IPS-15b (cell line): ENCODE results near the gene PTPRN2.

Source experiments
- H3K27me3 ChIP-seq: one replicate; pipeline ENCODE4 v1.6.1; 2013; ENCODE audit warnings: low read length; ENCODE audit not compliant: control insufficient read depth, insufficient read depth
- H3K36me3 ChIP-seq: one replicate; pipeline ENCODE4 v1.6.1; 2013; ENCODE audit warnings: low read length; ENCODE audit not compliant: control insufficient read depth, insufficient read depth
- H3K4me1 ChIP-seq: one replicate; pipeline ENCODE4 v1.6.1; 2013; ENCODE audit warnings: mild to moderate bottlenecking, low read length; ENCODE audit not compliant: control insufficient read depth, insufficient read depth
- H3K4me3 ChIP-seq: one replicate; pipeline ENCODE4 v1.5.1; 2013; ENCODE audit warnings: low read depth, low read length
- H3K9ac ChIP-seq: one replicate; pipeline ENCODE4 v1.6.1; 2013; ENCODE audit warnings: low read depth, mild to moderate bottlenecking, low read length
- H3K9me3 ChIP-seq: one replicate; pipeline ENCODE4 v1.6.1; 2013; ENCODE audit warnings: mild to moderate bottlenecking, low read length; ENCODE audit not compliant: control insufficient read depth, insufficient read depth

Gene PTPRN2

GRCh38 chr7:158116235-158116634 is 471.4 kb downstream of the PTPRN2 start:
- H3K9ac ChIP-seq: no peak overlapping the region
- peaks cover 2% of the 10 kb centered on the region for H3K36me3 ChIP-seq
- H3K4me3 ChIP-seq: no peak overlapping the region
- H3K4me1 ChIP-seq: no peaks in the 10 kb centered on the region
- no peaks in the 10 kb centered on the region for H3K9me3 ChIP-seq
- H3K27me3 ChIP-seq: no peaks in the 10 kb centered on the region

GRCh38 chr7:158114056-158114850 is 473.4 kb downstream of the PTPRN2 start:
- Histone ChIP-seq H3K9ac (no peak overlapping the region), H3K4me3 (no peak overlapping the region), H3K4me1 (no peaks in the 10 kb centered on the region), H3K27me3 (no peaks in the 10 kb centered on the region), H3K36me3 (peaks cover 2% of the 10 kb centered on the region), H3K9me3 (no peaks in the 10 kb centered on the region)

- Histone ChIP-seq H3K9me3 (no peaks in the 10 kb centered on the region), H3K27me3 (no peaks in the 10 kb centered on the region), H3K36me3 (peaks cover 2% of the 10 kb centered on the region), H3K4me3 (no peak overlapping the region), H3K4me1 (no peaks in the 10 kb centered on the region), H3K9ac (no peak overlapping the region)
Observed at GRCh38 chr7:158113321-158114025, 474.1 kb downstream of the PTPRN2 start.

- Histone ChIP-seq H3K4me3 (no peak overlapping the region), H3K9me3 (no peaks in the 10 kb centered on the region), H3K9ac (no peak overlapping the region), H3K36me3 (peaks cover 2% of the 10 kb centered on the region), H3K4me1 (no peaks in the 10 kb centered on the region), H3K27me3 (no peaks in the 10 kb centered on the region)
Observed at GRCh38 chr7:158112571-158113320, 474.9 kb downstream of the PTPRN2 start.

GRCh38 chr7:158111906-158112570 is 475.6 kb downstream of the PTPRN2 start:
- Histone ChIP-seq H3K9me3 (no peaks in the 10 kb centered on the region), H3K4me3 (no peak overlapping the region)

GRCh38 chr7:158111049-158111751 is 476.4 kb downstream of the PTPRN2 start:
- H3K36me3 ChIP-seq: no peaks in the 10 kb centered on the region
- H3K9ac ChIP-seq: no peak overlapping the region
- H3K4me3 ChIP-seq: no peak overlapping the region
- no peaks in the 10 kb centered on the region for H3K9me3 ChIP-seq
- H3K27me3 ChIP-seq: no peaks in the 10 kb centered on the region
- H3K4me1 ChIP-seq: no peaks in the 10 kb centered on the region

More at GRCh38 chr7:158111906-158112570, 475.6 kb downstream of the PTPRN2 start:
- Histone ChIP-seq H3K9ac (no peak overlapping the region), H3K36me3 (peaks cover 2% of the 10 kb centered on the region), H3K27me3 (no peaks in the 10 kb centered on the region), H3K4me1 (no peaks in the 10 kb centered on the region)

- Histone ChIP-seq H3K27me3 (no peaks in the 10 kb centered on the region), H3K4me1 (no peaks in the 10 kb centered on the region), H3K36me3 (no peaks in the 10 kb centered on the region), H3K9ac (no peak overlapping the region), H3K4me3 (no peak overlapping the region), H3K9me3 (no peaks in the 10 kb centered on the region)
Observed at GRCh38 chr7:158110661-158111048, 477.0 kb downstream of the PTPRN2 start.

GRCh38 chr7:158110034-158110590 is 477.5 kb downstream of the PTPRN2 start:
- Histone ChIP-seq H3K9ac (no peak overlapping the region), H3K36me3 (no peaks in the 10 kb centered on the region), H3K4me1 (no peaks in the 10 kb centered on the region), H3K27me3 (no peaks in the 10 kb centered on the region), H3K4me3 (no peak overlapping the region), H3K9me3 (no peaks in the 10 kb centered on the region)

GRCh38 chr7:158109364-158110033 is 478.1 kb downstream of the PTPRN2 start:
- Histone ChIP-seq H3K9ac (no peak overlapping the region), H3K36me3 (no peaks in the 10 kb centered on the region), H3K9me3 (no peaks in the 10 kb centered on the region), H3K4me3 (no peak overlapping the region), H3K4me1 (no peaks in the 10 kb centered on the region), H3K27me3 (no peaks in the 10 kb centered on the region)

- Histone ChIP-seq H3K9me3 (no peaks in the 10 kb centered on the region), H3K4me1 (no peaks in the 10 kb centered on the region)
Observed at GRCh38 chr7:158108646-158109293, 478.9 kb downstream of the PTPRN2 start.

More at GRCh38 chr7:158108646-158109293, 478.9 kb downstream of the PTPRN2 start:
- H3K4me3 ChIP-seq: no peak overlapping the region
- H3K36me3 ChIP-seq: no peaks in the 10 kb centered on the region
- H3K27me3 ChIP-seq: no peaks in the 10 kb centered on the region
- H3K9ac ChIP-seq: no peak overlapping the region
